Measurements from ENCODE around the gene AFF1.
"Not testable (repeated sequence)": the region's sequence is repeated elsewhere in the genome, so short reads cannot be mapped to it uniquely, and the experiment has no call there.

The AFF1 gene

GRCh38 chr4:87067124-87067885 lies 132.5 kb downstream of the AFF1 start:
- no peak for DNase-seq

- DNase-seq = peak; percentile 44
These were observed 133.8 kb downstream of the AFF1 start for GRCh38 chr4:87068583-87069021.

- no peak for DNase-seq
These were observed 134.4 kb downstream of the AFF1 start for GRCh38 chr4:87069037-87069742.

GRCh38 chr4:87071401-87071800 lies 136.6 kb downstream of the AFF1 start:
- no peak for DNase-seq

- not testable (repeated sequence) for DNase-seq
These were observed 137.7 kb downstream of the AFF1 start for GRCh38 chr4:87072545-87072944.

GRCh38 chr4:87073199-87074120 lies 138.6 kb downstream of the AFF1 start:
- DNase-seq = peak; percentile 56

- no peak for DNase-seq
These were observed 139.3 kb downstream of the AFF1 start for GRCh38 chr4:87074121-87074488.

GRCh38 chr4:87075876-87076275 lies 141.1 kb downstream of the AFF1 start:
- no peak for DNase-seq

- DNase-seq = no peak
These were observed 142.0 kb downstream of the AFF1 start for GRCh38 chr4:87076690-87077358.

- no peak for DNase-seq
These were observed 143.2 kb downstream of the AFF1 start for GRCh38 chr4:87077914-87078585.

- DNase-seq = no peak
These were observed 144.2 kb downstream of the AFF1 start for GRCh38 chr4:87078987-87079486.

GRCh38 chr4:87079967-87080366 lies 145.2 kb downstream of the AFF1 start:
- DNase-seq = no peak

GRCh38 chr4:87080462-87080861 lies 145.7 kb downstream of the AFF1 start:
- DNase-seq = no peak

- no peak for DNase-seq
These were observed 147.0 kb downstream of the AFF1 start for GRCh38 chr4:87081826-87082225.

- DNase-seq = not testable (repeated sequence)
These were observed 150.9 kb downstream of the AFF1 start for GRCh38 chr4:87085732-87086131.

- DNase-seq = no peak
These were observed 151.5 kb downstream of the AFF1 start for GRCh38 chr4:87086143-87086805.

GRCh38 chr4:87087015-87087414 lies 152.2 kb downstream of the AFF1 start:
- DNase-seq = no peak

GRCh38 chr4:87087420-87087819 lies 152.6 kb downstream of the AFF1 start:
- no peak for DNase-seq

- DNase-seq = no peak
These were observed 153.4 kb downstream of the AFF1 start for GRCh38 chr4:87088186-87088585.

- no peak for DNase-seq
These were observed 154.6 kb downstream of the AFF1 start for GRCh38 chr4:87089368-87089767.

GRCh38 chr4:87090305-87090704 lies 155.5 kb downstream of the AFF1 start:
- DNase-seq = no peak

Measured in retina (tissue), 1 donor.